Stimulated activated CD4-positive, alpha-beta T cell treated with anti-CD3 and anti-CD28 coated beads, TNF-alpha, amount 100 ng/mL, for 48 hours (primary cell): Measurements from ENCODE around the gene COL21A1.

ENCODE experiments used
- DNase-seq, 3 donors: peaks; one replicate each; pipeline ENCODE4 v3.0.0-alpha.2; 2020; ENCODE audit warnings: low read depth in 3 of 3

COL21A1 gene

DNA sequence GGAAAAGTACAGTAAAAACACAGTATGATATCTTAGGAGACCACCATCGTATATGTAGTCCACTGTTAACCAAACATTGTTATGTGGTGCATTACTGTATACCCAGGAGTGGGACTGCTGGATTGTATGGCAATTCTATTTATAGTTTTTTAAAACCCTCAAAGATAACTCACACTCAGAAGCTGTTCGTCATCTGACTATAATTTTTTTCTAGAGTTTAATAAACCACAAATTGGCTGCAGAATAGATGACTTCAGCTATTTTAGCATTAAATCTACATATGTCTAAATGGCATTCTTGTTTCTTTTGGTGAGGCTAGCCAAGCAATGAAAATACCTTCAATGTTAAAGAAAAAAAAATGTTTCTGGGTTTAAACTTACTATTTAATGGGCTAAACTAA lies 237.7 kb downstream of the COL21A1 start:
- DNase-seq = no peak
